GM21723 (cell line): ENCODE results near the gene ZNF841.
"Not testable (repeated sequence)": the region's sequence is repeated elsewhere in the genome, so short reads cannot be mapped to it uniquely, and the experiment has no call there.

ENCODE experiments used
- ATAC-seq: cut with Tn5 transposase; IDR thresholded peaks from one replicate; pipeline ENCODE4 v1.9.1; 2021; ENCODE audit warnings: mild to moderate bottlenecking, moderate library complexity; ENCODE audit not compliant: unreplicated experiment

Gene ZNF841

GRCh38 chr19:52069653-52070052, 25.9 kb downstream of the ZNF841 start:
- ATAC-seq, result no peak

- no peak for ATAC-seq
These were observed 29.2 kb downstream of the ZNF841 start for GRCh38 chr19:52066258-52066863.

- no peak for ATAC-seq
These were observed 30.2 kb downstream of the ZNF841 start for GRCh38 chr19:52065399-52065798.

- not testable (repeated sequence) for ATAC-seq
These were observed 39.1 kb downstream of the ZNF841 start for GRCh38 chr19:52056480-52056879.

GRCh38 chr19:52051736-52052135, 43.8 kb downstream of the ZNF841 start:
- ATAC-seq, result not testable (repeated sequence)

GRCh38 chr19:52048555-52049501, 46.7 kb downstream of the ZNF841 start, which contains the start of gene ZNF432:
TSS of gene ZNF432 (minus strand) at chr19:52048838. CDS start at chr19:52046868, 1,970 bp downstream.
- ATAC-seq, result peak; percentile 78

- ATAC-seq, result no peak
These were observed 56.4 kb downstream of the ZNF841 start for GRCh38 chr19:52039169-52039568.

- ATAC-seq, result no peak
These were observed 61.4 kb downstream of the ZNF841 start for GRCh38 chr19:52034051-52034728.

GRCh38 chr19:52028780-52029123, 66.8 kb downstream of the ZNF841 start:
- ATAC-seq, result peak; percentile 28

GRCh38 chr19:52028027-52028779, 67.4 kb downstream of the ZNF841 start, which contains the start of gene ZNF614:
TSS of gene ZNF614 (minus strand) at chr19:52028379. CDS start at chr19:52025745, 2,634 bp downstream.
- peak; percentile 90 for ATAC-seq

GRCh38 chr19:52026255-52026990, 69.1 kb downstream of the ZNF841 start:
- ATAC-seq, result not testable (repeated sequence)

- not testable (repeated sequence) for ATAC-seq
These were observed 71.1 kb downstream of the ZNF841 start for GRCh38 chr19:52024478-52024877.

- ATAC-seq, result no peak
These were observed 73.4 kb downstream of the ZNF841 start for GRCh38 chr19:52022193-52022592.

- ATAC-seq, result no peak
These were observed 75.1 kb downstream of the ZNF841 start for GRCh38 chr19:52020506-52020905.
